A673 (cell line): ENCODE measurements around the gene RABGAP1L.

Experiments used
- EZH2 ChIP-seq: fragments of 200-600 bp; sonication (generic); IDR thresholded peaks from 2 replicates; pipeline ENCODE4 v1.6.1; 2017; ENCODE audit warnings: borderline replicate concordance, low read depth, mild to moderate bottlenecking, mixed read lengths, antibody characterized with exemption, low read length; ENCODE audit not compliant: poor library complexity, severe bottlenecking
- TF ChIP-seq, protein P1 (sequence below): fragments of 300-800, 200-600 bp; sonication (generic); conservative IDR thresholded peaks from 2 replicates; pipeline ENCODE4 v1.5.1; 2017; ENCODE audit warnings: low read depth, mild to moderate bottlenecking, antibody characterized with exemption, low read length, moderate library complexity, mixed read lengths

DNA sequence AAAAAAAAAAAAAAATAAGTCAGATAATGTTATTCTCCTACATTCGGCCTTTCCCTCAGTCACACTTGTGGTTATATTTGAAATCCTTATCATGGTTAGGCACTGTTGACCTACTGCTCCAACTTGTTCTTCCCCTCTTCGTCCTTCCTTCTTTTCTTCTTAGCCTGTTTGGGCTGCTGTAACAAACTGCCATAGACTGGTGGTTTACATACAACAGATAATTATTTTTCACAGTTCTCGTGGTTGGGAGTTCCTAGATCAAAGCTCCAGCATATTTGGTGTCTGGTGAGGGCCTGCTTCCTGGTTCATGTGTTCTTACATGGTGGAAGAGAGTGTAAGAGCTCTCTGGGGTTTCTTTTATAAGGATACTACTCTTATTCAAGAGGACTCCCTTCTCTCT, 73.4 kb downstream of the RABGAP1L start:
- TF ChIP-seq, protein P1, sequence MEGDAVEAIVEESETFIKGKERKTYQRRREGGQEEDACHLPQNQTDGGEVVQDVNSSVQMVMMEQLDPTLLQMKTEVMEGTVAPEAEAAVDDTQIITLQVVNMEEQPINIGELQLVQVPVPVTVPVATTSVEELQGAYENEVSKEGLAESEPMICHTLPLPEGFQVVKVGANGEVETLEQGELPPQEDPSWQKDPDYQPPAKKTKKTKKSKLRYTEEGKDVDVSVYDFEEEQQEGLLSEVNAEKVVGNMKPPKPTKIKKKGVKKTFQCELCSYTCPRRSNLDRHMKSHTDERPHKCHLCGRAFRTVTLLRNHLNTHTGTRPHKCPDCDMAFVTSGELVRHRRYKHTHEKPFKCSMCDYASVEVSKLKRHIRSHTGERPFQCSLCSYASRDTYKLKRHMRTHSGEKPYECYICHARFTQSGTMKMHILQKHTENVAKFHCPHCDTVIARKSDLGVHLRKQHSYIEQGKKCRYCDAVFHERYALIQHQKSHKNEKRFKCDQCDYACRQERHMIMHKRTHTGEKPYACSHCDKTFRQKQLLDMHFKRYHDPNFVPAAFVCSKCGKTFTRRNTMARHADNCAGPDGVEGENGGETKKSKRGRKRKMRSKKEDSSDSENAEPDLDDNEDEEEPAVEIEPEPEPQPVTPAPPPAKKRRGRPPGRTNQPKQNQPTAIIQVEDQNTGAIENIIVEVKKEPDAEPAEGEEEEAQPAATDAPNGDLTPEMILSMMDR, result no peak
- TF ChIP-seq EZH2, result no peak
